ENCODE data around the gene R3HDM2. TPM values are rescaled to one million over a fixed set of nuclear protein-coding genes. Genes with fewer than 3 reads are reported as not detected.
"Not testable (repeated sequence)": the region's sequence is repeated elsewhere in the genome, so short reads cannot be mapped to it uniquely, and the experiment has no call there.

Gene R3HDM2
- total RNA-seq, 1 experiment from 2014 or later, result 8.9 TPM

- DNase-seq (ENCODE audit: low spot score); in situ Hi-C loops (cut with HindIII; ENCODE audit: low sequenced_read_pairs): not testable (repeated sequence)
These were observed 118.6 kb downstream of the R3HDM2 start for GRCh38 chr12:57312287-57312686.

DNA sequence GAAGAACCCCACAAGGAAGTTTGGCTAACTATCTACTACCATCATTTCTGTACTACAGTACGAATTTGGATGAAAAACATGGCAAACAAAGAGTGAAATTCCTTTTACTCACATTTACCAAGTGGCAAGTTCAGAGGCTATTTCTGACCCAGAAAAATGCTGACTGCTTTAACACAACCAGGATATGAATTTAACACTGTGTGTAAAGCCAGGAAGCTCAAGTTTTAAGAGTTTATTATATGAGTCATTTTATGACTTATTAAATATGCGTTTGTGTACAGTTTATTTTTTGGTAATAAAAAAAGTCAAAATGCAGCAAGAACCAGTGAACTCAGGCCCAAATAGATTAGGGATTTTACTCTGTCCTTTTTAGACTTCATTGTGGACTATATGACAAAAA is 121.4 kb downstream of the R3HDM2 start:
- DNase-seq (ENCODE audit: low spot score), result no peak
- in situ Hi-C loops (cut with HindIII; ENCODE audit: low sequenced_read_pairs), result no loop called here

- in situ Hi-C loops (cut with HindIII; ENCODE audit: low sequenced_read_pairs), result no loop called here
- no peak for DNase-seq (ENCODE audit: low spot score)
These were observed 129.8 kb downstream of the R3HDM2 start for GRCh38 chr12:57300961-57301584.

DNA sequence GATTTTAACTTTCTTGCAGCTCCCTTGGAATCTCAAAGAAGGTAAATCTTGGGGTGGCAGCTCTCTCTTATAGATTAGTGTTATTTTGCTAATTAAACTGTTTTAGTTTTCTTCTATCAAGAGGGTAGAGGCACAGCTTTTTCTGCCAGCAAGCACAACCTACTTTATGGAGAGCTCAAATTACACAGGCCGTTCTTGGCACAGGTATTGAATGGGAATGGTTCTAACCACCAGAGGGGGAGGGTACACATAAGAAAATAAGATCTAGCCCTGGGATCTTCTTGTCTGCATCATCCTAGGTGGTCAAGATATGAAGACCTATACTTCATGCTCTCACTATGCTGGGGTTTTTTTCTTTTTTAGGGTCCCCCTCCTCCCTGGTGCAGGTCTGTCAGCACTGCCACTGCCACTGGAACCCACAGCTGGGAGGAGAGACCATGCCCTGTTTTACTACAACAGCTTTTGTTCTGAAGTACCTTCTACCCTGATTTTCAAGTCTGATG is 131.3 kb downstream of the R3HDM2 start:
- DNase-seq (ENCODE audit: low spot score), result no peak
- in situ Hi-C loops (cut with HindIII; ENCODE audit: low sequenced_read_pairs), result no loop called here

DNA sequence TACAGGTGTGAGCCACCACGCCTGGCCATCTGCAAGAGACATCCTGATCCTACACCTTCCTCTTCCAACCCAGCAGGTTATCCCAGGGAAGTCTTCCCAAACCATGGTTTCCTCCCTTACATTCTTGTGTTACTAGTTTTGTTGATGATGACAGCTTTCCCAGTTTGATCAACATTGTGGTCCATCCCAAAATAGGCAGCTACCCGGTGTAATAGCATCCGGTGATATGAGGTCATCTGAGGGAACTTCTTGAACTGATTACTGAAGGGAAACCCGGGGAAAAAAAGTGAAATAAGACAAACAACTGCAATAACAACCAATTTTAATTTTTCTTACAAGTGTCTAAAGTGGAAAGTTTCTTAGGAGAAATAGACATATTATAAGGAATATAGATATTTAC is 134.6 kb downstream of the R3HDM2 start:
- in situ Hi-C loops (cut with HindIII; ENCODE audit: low sequenced_read_pairs), result no loop called here
- no peak for DNase-seq (ENCODE audit: low spot score)

- DNase-seq (ENCODE audit: low spot score); in situ Hi-C loops (cut with HindIII; ENCODE audit: low sequenced_read_pairs): not testable (repeated sequence)
These were observed 148.8 kb downstream of the R3HDM2 start for GRCh38 chr12:57282073-57282472.

DNA sequence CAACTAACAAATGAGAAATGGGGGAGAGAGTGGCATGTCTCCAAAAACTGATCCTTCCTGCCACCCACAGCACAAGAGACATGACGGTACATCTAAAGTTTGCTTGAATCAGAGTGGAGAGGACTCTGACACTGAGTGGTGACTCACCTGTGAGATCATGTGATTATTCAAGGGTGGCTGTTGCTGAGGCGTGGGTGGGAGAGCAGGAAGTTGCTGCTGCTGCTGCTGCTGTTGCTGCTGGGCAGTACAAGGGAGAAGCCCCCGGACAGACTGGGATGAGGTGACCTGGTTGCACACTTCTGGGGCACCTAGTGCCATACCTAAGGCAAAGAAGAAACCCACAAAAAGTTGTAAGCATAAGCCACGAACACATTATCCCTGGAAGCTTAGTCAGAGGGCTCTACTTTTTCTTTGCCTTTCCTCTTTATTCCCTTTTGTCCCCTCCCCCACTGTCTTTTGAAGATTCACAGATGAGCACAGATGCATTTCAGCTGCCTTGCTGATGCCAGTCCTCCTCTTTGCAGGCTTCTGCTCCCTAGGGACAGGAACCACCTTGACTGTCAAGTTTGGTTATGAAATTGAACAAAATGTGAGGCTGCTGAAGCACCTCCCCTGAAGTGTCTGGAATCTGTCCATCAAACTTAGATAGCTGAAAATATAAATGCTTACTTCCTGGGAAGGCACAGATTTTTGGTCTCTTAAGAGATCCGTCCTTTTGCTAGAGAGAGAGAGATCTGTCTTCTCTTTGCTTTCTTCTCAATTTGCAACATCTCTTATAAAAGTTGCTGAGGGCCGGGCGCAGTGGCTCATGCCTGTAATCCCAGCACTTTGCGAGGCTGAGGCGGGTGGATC is 150.4 kb downstream of the R3HDM2 start:
- in situ Hi-C loops (cut with HindIII; ENCODE audit: low sequenced_read_pairs), result no loop called here
- DNase-seq (ENCODE audit: low spot score), result no peak

DNA sequence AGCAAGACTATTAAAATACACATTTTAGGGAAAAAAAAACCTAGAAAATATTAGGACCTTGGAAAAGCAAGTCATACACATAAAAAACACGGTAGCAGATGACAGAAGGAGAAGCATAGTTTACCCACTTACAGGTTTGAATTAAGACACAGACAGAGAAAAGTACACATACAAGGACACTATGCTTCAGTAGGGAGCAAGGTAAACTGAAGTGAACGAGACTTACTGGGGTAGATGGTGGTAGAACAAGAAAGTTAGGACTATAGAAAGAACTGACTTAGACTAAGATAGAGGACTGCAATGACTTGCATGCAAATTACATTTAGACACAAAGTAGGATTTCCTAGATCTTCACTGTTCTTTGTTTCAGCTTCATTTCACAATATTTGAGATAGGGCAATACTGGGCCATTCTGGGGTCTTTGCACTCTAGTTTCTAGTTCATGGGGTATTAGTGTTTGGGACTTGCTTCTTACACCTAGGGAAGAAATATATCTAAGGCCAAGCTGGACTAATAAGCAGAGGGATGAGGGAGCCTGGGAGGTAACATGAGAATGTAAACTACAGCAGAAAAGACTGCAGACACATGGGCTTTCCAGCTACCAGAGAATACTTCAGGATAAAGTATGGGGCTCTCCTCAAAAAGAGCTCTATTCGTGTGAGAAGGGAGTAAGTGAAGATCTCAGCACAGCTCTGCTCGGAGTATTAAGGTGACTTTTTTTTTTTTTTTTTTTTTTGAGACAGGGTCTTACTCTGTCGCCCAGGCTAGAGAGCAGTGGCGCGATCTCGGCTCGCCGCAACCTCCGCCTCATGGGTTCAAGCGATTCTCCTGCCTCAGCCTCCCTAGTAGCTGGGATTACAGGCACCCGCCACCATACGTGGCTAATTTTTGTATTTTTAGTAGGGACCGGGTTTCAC is 152.1 kb downstream of the R3HDM2 start:
- in situ Hi-C loops (cut with HindIII; ENCODE audit: low sequenced_read_pairs), result no loop called here

DNA sequence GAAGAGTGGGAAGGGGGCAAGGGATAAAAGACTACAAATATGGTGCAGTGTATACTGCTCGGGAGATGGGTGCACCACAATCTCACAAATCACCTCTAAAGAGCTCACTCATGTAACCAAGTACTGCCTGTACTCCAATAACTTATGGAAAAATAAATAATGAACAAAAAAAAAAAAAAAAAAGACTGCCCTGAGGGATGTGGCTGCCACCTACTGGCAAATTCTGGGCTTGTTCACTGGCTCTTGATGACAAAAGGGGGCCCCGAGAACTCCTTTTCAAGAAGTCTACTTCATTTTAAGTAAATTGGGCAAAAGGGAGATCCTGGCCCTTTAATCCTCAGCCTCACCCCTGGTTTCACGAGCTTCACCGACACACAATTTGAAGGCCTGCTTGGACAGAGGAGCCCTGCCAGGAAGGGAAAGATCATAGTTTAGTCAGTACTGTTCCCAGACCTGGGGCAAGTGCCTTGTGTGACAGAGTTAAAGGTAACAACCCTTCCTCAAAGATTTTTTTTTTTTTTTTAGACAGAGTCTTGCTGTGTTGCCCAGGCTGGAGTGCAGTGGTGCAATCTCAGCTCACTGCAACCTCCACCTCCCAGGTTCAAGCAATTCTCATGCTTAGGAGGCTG is 153.8 kb downstream of the R3HDM2 start:
- in situ Hi-C loops (cut with HindIII; ENCODE audit: low sequenced_read_pairs), result no loop called here
- DNase-seq (ENCODE audit: low spot score), result peak; percentile 43

More for the DNA sequence above, 152.1 kb downstream of the R3HDM2 start:
- no peak for DNase-seq (ENCODE audit: low spot score)

GRCh38 chr12:57276233-57276632 is 154.6 kb downstream of the R3HDM2 start:
- DNase-seq (ENCODE audit: low spot score); in situ Hi-C loops (cut with HindIII; ENCODE audit: low sequenced_read_pairs): not testable (repeated sequence)

DNA sequence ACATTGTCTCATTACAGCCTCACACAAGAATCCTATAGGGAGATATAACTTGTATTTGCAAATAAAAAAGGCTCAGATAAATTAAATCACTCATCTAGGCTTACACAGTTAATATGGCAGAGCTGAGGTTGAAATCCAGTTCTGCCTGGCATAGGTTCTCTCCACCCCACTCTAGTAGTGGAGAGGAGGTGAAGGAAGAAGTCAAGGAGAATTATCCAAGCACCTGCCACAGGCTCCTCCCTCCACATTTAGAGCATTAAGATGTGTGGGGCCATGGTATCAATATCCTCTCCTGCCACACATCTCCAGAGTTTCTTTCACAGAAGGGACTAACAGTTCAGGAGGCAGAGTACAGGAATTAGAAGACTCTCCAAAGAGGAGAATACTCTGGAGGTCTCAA is 157.3 kb downstream of the R3HDM2 start:
- in situ Hi-C loops (cut with HindIII; ENCODE audit: low sequenced_read_pairs), result no loop called here

DNA sequence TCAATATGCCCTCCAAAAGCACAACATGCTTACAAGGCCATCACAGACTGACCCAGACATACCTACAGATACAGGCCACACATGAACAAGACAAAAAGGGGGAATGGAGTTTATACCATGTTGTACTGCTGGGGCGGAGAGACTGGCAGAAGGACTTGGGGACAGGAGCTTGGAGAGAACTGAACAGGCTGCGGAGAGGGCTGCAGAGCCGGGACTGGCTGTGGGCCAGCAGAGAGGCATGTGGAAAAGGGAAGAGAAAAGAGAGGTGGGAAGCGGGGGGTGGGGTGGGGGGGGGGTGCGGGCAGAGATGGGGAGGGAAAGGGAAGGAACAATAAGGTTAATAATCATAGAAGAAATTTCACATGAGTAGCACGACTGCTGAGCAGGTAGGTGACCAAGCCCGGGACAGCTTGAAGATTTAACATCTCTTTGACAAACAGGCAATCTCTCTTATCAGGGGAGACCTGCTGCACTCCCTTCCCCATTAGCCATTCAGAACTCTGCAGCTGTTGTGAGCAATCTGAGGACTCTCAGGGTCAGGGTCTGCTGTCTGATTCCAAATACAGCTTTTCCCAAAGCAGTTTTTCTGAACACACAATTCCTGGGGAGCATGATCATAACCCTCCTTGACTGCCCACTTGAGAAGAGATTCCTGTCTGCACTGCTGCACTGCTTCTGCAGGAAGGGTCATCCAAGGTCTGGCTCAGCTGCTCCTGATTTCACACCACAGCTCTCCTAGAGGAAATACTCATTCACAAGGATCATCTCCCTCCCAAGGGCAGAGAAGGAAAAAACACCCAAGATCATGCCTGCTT is 158.3 kb downstream of the R3HDM2 start:
- peak; percentile 60 for DNase-seq (ENCODE audit: low spot score)
- in situ Hi-C loops (cut with HindIII; ENCODE audit: low sequenced_read_pairs), result no loop called here

More for the DNA sequence above, 157.3 kb downstream of the R3HDM2 start:
- no peak for DNase-seq (ENCODE audit: low spot score)

GRCh38 chr12:57270966-57271470 is 159.8 kb downstream of the R3HDM2 start:
- peak; percentile 20 for DNase-seq (ENCODE audit: low spot score)
- in situ Hi-C loops (cut with HindIII; ENCODE audit: low sequenced_read_pairs), result no loop called here

DNA sequence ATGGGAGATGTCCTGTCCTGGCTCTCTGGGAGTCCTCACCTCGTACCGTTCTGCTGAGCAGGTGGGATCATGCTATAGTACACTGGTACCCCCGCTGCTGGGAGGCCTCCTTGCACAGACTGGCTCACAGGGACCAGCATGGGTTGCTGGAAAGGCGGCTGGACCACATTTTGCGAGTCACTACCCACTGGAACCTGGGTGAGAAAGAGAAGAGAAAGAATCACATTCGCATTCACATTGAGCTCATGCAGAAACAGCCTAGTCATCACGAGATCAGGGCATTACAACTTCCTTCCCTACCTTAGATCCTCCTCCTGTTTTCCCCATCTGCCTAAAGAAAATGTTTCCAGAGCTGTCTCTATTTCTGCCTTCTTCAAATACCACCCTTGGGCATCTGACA is 162.6 kb downstream of the R3HDM2 start:
- no peak for DNase-seq (ENCODE audit: low spot score)
- in situ Hi-C loops (cut with HindIII; ENCODE audit: low sequenced_read_pairs), result no loop called here

- in situ Hi-C loops (cut with HindIII; ENCODE audit: low sequenced_read_pairs), result no loop called here
- DNase-seq (ENCODE audit: low spot score), result no peak
These were observed 164.2 kb downstream of the R3HDM2 start for GRCh38 chr12:57266681-57267080.

- in situ Hi-C loops (cut with HindIII; ENCODE audit: low sequenced_read_pairs), result no loop called here
- no peak for DNase-seq (ENCODE audit: low spot score)
These were observed 167.7 kb downstream of the R3HDM2 start for GRCh38 chr12:57263096-57263495.

- in situ Hi-C loops (cut with HindIII; ENCODE audit: low sequenced_read_pairs), result no loop called here
- DNase-seq (ENCODE audit: low spot score), result no peak
These were observed 168.6 kb downstream of the R3HDM2 start for GRCh38 chr12:57262126-57262822.
